Measurements from ENCODE around the gene KLHL18. TPM values are rescaled to one million over a fixed set of nuclear protein-coding genes. Genes with fewer than 3 reads are reported as not detected.

The KLHL18 gene
- total and polyA plus RNA-seq, 2 experiments from 2014 or later = 19.4 to 37.0 TPM

DNA sequence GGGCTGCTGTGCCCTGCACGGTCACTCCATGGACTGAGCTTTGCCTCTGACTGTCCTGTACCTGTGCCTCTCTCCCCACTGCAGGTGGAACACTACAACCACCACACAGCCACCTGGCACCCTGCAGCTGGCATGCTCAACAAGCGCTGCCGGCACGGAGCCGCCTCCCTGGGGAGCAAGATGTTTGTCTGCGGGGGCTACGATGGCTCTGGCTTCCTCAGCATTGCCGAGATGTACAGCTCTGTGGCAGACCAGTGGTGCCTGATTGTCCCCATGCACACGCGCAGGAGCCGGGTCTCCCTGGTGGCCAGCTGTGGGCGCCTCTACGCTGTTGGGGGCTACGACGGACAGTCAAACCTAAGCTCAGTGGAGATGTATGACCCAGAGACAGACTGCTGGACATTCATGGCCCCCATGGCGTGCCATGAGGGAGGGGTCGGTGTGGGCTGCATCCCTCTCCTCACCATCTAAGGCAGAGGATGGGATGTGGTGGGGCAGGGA is 60.8 kb downstream of the KLHL18 start:
- no peaks in the 10 kb centered on the region for H3K9me2 ChIP-seq (ENCODE audit: insufficient read depth)
- no peak overlapping the region for H3K4me2 ChIP-seq (ENCODE audit: unreplicated experiment)
- no peak for TF ChIP-seq EZH2phosphoT487 (IDR thresholded peaks at IDR 0.05; ENCODE audit: insufficient read depth, low read depth)
- TF ChIP-seq EZH2 (IDR thresholded peaks at IDR 0.05; ENCODE audit: insufficient read depth, poor library complexity, severe bottlenecking) = no peak
- H3F3A ChIP-seq (ENCODE audit: insufficient read depth) = no peaks in the 10 kb centered on the region; the same call in 1 of the 2 replicates
- H3K4me3 ChIP-seq = no peak overlapping the region
- no peak overlapping the region for H3K27ac ChIP-seq
- no peaks in the 10 kb centered on the region for H3K27me3 ChIP-seq (replicated peaks; ENCODE audit: insufficient read depth)
- in situ Hi-C loops (cut with MboI) = no loop called here
- DNase-seq = no peak
- H3K36me3 ChIP-seq (ENCODE audit: low read depth) = peaks cover 18% of the 10 kb centered on the region; the same call in 1 of the 2 replicates
- WGBS, 2 experiments (ENCODE audit: low coverage in 1 of 2, low lambda C conversion rate in 2 of 2, missing lambda C conversion rate in 2 of 2) = 96 to 97% methylated on average over 16 to 17 of the region's 17 CpGs
- no peak overlapping the region for H3K9ac ChIP-seq
- peaks cover 8% of the 10 kb centered on the region; the same call in 1 of the 2 replicates for H3K4me1 ChIP-seq (ENCODE audit: insufficient read depth)
- no peak overlapping the region for H2AFZ ChIP-seq
- no peaks in the 10 kb centered on the region for H3K9me3 ChIP-seq (ENCODE audit: low read depth)
- no peaks in the 10 kb centered on the region for H3K79me2 ChIP-seq (ENCODE audit: insufficient read depth)
- H4K20me1 ChIP-seq (ENCODE audit: insufficient read depth) = no peaks in the 10 kb centered on the region

DNA sequence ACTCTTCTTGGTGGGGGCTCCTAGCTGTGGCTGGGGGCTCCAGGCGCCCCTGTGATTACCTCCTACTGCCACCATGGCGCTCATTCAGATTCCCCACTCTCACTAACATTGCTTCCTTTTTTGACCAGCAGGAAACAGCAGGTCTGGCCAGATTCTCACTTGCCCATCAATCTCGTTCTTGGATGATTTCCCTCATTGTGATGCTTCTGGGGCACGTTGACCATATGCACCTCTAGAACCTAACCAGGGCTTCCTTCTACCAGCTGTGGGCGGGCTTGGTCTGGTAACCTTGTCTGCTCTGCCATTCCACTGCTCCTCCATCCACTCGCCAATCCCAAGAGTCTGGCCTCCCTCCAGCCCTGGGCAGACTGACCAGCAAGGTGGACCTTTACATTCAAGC is 62.2 kb downstream of the KLHL18 start:
- no peak overlapping the region for H3K4me3 ChIP-seq
- 85 to 88% methylated on average over 6 of the region's 6 CpGs for WGBS, 2 experiments (ENCODE audit: low coverage in 1 of 2, low lambda C conversion rate in 2 of 2, missing lambda C conversion rate in 2 of 2)
- in situ Hi-C loops (cut with MboI) = no loop called here
- no peak for TF ChIP-seq EZH2 (IDR thresholded peaks at IDR 0.05; ENCODE audit: insufficient read depth, poor library complexity, severe bottlenecking)
- no peak for TF ChIP-seq EZH2phosphoT487 (IDR thresholded peaks at IDR 0.05; ENCODE audit: insufficient read depth, low read depth)
- no peaks in the 10 kb centered on the region for H3K9me3 ChIP-seq (ENCODE audit: low read depth)
- H3K27me3 ChIP-seq (replicated peaks; ENCODE audit: insufficient read depth) = no peaks in the 10 kb centered on the region
- no peaks in the 10 kb centered on the region for H4K20me1 ChIP-seq (ENCODE audit: insufficient read depth)
- H2AFZ ChIP-seq = no peak overlapping the region
- H3K79me2 ChIP-seq (ENCODE audit: insufficient read depth) = no peaks in the 10 kb centered on the region
- no peak overlapping the region for H3K9ac ChIP-seq
- H3K4me2 ChIP-seq (ENCODE audit: unreplicated experiment) = no peak overlapping the region
- H3F3A ChIP-seq (ENCODE audit: insufficient read depth) = no peaks in the 10 kb centered on the region; the same call in 1 of the 2 replicates
- peaks cover 18% of the 10 kb centered on the region; the same call in 1 of the 2 replicates for H3K36me3 ChIP-seq (ENCODE audit: low read depth)
- H3K4me1 ChIP-seq (ENCODE audit: insufficient read depth) = peaks cover 8% of the 10 kb centered on the region; the same call in 1 of the 2 replicates
- no peak for DNase-seq
- H3K9me2 ChIP-seq (ENCODE audit: insufficient read depth) = no peaks in the 10 kb centered on the region
- no peak overlapping the region for H3K27ac ChIP-seq

DNA sequence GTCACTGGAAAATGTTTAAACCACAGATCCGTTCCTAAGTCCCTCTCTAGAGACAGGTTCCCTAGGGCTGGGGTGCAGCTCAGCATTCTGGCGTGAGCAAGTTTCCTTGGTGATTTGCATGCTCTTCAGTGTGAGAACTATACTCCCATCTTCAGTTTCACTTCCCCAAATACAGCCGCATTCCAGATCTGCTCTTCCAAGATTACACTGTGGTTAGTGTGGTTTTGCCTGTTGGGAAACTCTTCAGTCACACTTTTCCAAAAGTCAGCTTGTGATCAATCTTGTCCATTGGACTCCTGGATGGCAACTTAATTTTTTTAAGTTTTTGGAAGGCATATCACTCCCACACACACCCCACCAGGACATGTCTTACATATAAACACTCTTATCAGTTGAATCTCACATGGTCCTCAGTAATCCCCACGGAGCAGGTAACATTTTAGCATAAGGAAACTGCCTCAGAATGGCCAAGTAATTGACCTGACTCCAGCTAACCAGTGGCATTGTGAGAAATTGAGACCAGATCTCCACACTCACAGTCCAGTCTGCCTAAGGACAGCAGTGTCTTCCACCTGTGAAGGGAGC is 64.6 kb downstream of the KLHL18 start:
- no peaks in the 10 kb centered on the region for H3K79me2 ChIP-seq (ENCODE audit: insufficient read depth)
- H3K27me3 ChIP-seq (replicated peaks; ENCODE audit: insufficient read depth) = no peaks in the 10 kb centered on the region
- no peak overlapping the region for H3K27ac ChIP-seq
- no peaks in the 10 kb centered on the region for H3K9me3 ChIP-seq (ENCODE audit: low read depth)
- H3K4me1 ChIP-seq (ENCODE audit: insufficient read depth) = peaks cover 8% of the 10 kb centered on the region; the same call in 1 of the 2 replicates
- H2AFZ ChIP-seq = no peak overlapping the region
- peaks cover 13% of the 10 kb centered on the region; the same call in 1 of the 2 replicates for H3K36me3 ChIP-seq (ENCODE audit: low read depth)
- H3K9me2 ChIP-seq (ENCODE audit: insufficient read depth) = no peaks in the 10 kb centered on the region
- no peak for TF ChIP-seq EZH2 (IDR thresholded peaks at IDR 0.05; ENCODE audit: insufficient read depth, poor library complexity, severe bottlenecking)
- TF ChIP-seq EZH2phosphoT487 (IDR thresholded peaks at IDR 0.05; ENCODE audit: insufficient read depth, low read depth) = no peak
- 92 to 94% methylated on average over 4 of the region's 4 CpGs for WGBS, 2 experiments (ENCODE audit: low coverage in 1 of 2, low lambda C conversion rate in 2 of 2, missing lambda C conversion rate in 2 of 2)
- in situ Hi-C loops (cut with MboI) = no loop called here
- H3F3A ChIP-seq (ENCODE audit: insufficient read depth) = no peaks in the 10 kb centered on the region; the same call in 1 of the 2 replicates
- H3K9ac ChIP-seq = no peak overlapping the region
- no peaks in the 10 kb centered on the region for H4K20me1 ChIP-seq (ENCODE audit: insufficient read depth)
- peak; percentile 34 for DNase-seq
- H3K4me2 ChIP-seq (ENCODE audit: unreplicated experiment) = no peak overlapping the region
- H3K4me3 ChIP-seq = no peak overlapping the region

DNA sequence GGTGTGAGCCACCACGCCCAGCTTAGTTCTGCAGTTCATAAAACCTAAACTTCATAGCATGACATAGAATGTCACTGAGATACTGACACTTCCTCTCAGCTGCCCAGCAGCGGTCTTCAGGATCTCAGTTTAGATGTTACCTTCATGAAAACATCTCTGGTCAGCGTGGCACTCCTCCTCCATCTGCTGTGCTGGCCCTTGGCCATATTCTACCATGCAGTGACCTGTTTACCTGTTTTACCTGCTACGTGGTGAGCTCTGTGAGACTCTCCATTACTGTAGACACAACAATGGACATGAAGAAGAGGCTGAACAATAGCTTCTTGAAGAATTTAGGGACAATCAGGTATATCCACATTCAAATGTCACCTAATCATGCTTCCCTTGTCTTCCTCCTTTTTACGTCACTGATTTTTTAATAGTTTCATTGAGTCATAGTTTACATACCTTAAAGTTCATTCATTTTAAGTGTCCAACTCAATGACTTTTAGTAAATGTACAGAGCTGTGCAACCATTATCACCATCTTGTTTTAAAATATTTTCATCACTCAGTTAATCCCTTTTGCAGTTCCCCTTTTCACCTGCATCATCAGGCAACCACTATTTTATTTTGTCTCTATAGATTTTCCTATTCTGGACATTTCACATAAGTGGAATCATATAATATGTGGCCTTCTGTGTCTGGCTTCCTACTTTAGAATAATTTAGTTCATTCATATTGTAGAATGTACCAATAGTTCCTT is 65.8 kb downstream of the KLHL18 start:
- Histone ChIP-seq H3F3A (ENCODE audit: insufficient read depth) (no peaks in the 10 kb centered on the region; the same call in 1 of the 2 replicates), H3K36me3 (ENCODE audit: low read depth) (0 out of 2 replicates have a peak, but pooled peaks cover 13% of the 10 kb centered on the region), H3K27ac (no peak overlapping the region), H2AFZ (no peak overlapping the region), H3K4me2 (ENCODE audit: unreplicated experiment) (no peak overlapping the region), H3K4me1 (ENCODE audit: insufficient read depth) (peaks cover 8% of the 10 kb centered on the region; the same call in 1 of the 2 replicates), H4K20me1 (ENCODE audit: insufficient read depth) (no peaks in the 10 kb centered on the region), H3K9me2 (ENCODE audit: insufficient read depth) (no peaks in the 10 kb centered on the region), H3K4me3 (no peak overlapping the region), H3K9me3 (ENCODE audit: low read depth) (no peaks in the 10 kb centered on the region), H3K9ac (no peak overlapping the region), H3K79me2 (ENCODE audit: insufficient read depth) (no peaks in the 10 kb centered on the region), H3K27me3 (replicated peaks; ENCODE audit: insufficient read depth) (no peaks in the 10 kb centered on the region)
- in situ Hi-C loops (cut with MboI) = no loop called here
- WGBS, 2 experiments (ENCODE audit: low coverage in 1 of 2, low lambda C conversion rate in 2 of 2, missing lambda C conversion rate in 2 of 2) = 80 to 87% methylated on average over 5 of the region's 5 CpGs
- TF ChIP-seq EZH2 (IDR thresholded peaks at IDR 0.05; ENCODE audit: insufficient read depth, poor library complexity, severe bottlenecking) (no peak), EZH2phosphoT487 (IDR thresholded peaks at IDR 0.05; ENCODE audit: insufficient read depth, low read depth) (no peak)
- DNase-seq = no peak
